HG03039 (cell line): ENCODE results near the gene NMD3.
"Not testable (repeated sequence)": the region's sequence is repeated elsewhere in the genome, so short reads cannot be mapped to it uniquely, and the experiment has no call there.

Experiments used
- ATAC-seq: cut with Tn5 transposase; IDR thresholded peaks from one replicate; pipeline ENCODE4 v1.9.1; 2021; ENCODE audit warnings: mild to moderate bottlenecking, moderate library complexity; ENCODE audit not compliant: unreplicated experiment

Gene NMD3

GRCh38 chr3:161274691-161275298 lies 53.7 kb downstream of the NMD3 start:
- no peak for ATAC-seq

GRCh38 chr3:161275919-161276318 lies 54.8 kb downstream of the NMD3 start:
- no peak for ATAC-seq

GRCh38 chr3:161282387-161282786 lies 61.3 kb downstream of the NMD3 start:
- ATAC-seq: not testable (repeated sequence)

- no peak for ATAC-seq
Measured at GRCh38 chr3:161284989-161285388, 63.9 kb downstream of the NMD3 start.

GRCh38 chr3:161289174-161289573 lies 68.1 kb downstream of the NMD3 start:
- no peak for ATAC-seq

- ATAC-seq: no peak
Measured at GRCh38 chr3:161291191-161291901, 70.2 kb downstream of the NMD3 start.

GRCh38 chr3:161293381-161293780 lies 72.3 kb downstream of the NMD3 start:
- no peak for ATAC-seq

- no peak for ATAC-seq
Measured at GRCh38 chr3:161295325-161295724, 74.2 kb downstream of the NMD3 start.

- ATAC-seq: no peak
Measured at GRCh38 chr3:161296814-161297213, 75.7 kb downstream of the NMD3 start.
